ENCODE data around the gene HCRTR1. TPM values are rescaled to one million over a fixed set of nuclear protein-coding genes. Genes with fewer than 3 reads are reported as not detected.

HCRTR1 gene
- total RNA-seq, 1 donor, result not detected

GRCh38 chr1:31625561-31626222, 8.2 kb downstream of the HCRTR1 start:
- Histone ChIP-seq H3K9me3 (ENCODE audit: low read depth, low read length) (no peaks in the 10 kb centered on the region), H3K27me3 (ENCODE audit: insufficient read depth, low read length) (no peaks in the 10 kb centered on the region), H3K4me3 (ENCODE audit: low read length) (no peak overlapping the region), H3K4me1 (ENCODE audit: insufficient read depth, low read length) (no peaks in the 10 kb centered on the region)

GRCh38 chr1:31626223-31627207, 9.0 kb downstream of the HCRTR1 start:
- Histone ChIP-seq H3K27me3 (ENCODE audit: insufficient read depth, low read length) (no peaks in the 10 kb centered on the region), H3K4me1 (ENCODE audit: insufficient read depth, low read length) (no peaks in the 10 kb centered on the region), H3K4me3 (ENCODE audit: low read length) (no peak overlapping the region), H3K9me3 (ENCODE audit: low read depth, low read length) (no peaks in the 10 kb centered on the region)

GRCh38 chr1:31627301-31627929, 9.9 kb downstream of the HCRTR1 start:
- Histone ChIP-seq H3K9me3 (ENCODE audit: low read depth, low read length) (no peaks in the 10 kb centered on the region), H3K27me3 (ENCODE audit: insufficient read depth, low read length) (no peaks in the 10 kb centered on the region), H3K4me1 (ENCODE audit: insufficient read depth, low read length) (no peaks in the 10 kb centered on the region), H3K4me3 (ENCODE audit: low read length) (no peak overlapping the region)

GRCh38 chr1:31627930-31628559, 10.6 kb downstream of the HCRTR1 start:
- no peak overlapping the region for H3K4me3 ChIP-seq (ENCODE audit: low read length)
- no peaks in the 10 kb centered on the region for H3K9me3 ChIP-seq (ENCODE audit: low read depth, low read length)
- H3K27me3 ChIP-seq (ENCODE audit: insufficient read depth, low read length), result no peaks in the 10 kb centered on the region
- H3K4me1 ChIP-seq (ENCODE audit: insufficient read depth, low read length), result no peaks in the 10 kb centered on the region

- H3K4me3 ChIP-seq (ENCODE audit: low read length), result no peak overlapping the region
- H3K27me3 ChIP-seq (ENCODE audit: insufficient read depth, low read length), result no peaks in the 10 kb centered on the region
- no peaks in the 10 kb centered on the region for H3K4me1 ChIP-seq (ENCODE audit: insufficient read depth, low read length)
- no peaks in the 10 kb centered on the region for H3K9me3 ChIP-seq (ENCODE audit: low read depth, low read length)
These were observed 11.6 kb downstream of the HCRTR1 start for GRCh38 chr1:31628931-31629556.

GRCh38 chr1:31632649-31633048, 15.2 kb downstream of the HCRTR1 start:
- Histone ChIP-seq H3K4me3 (ENCODE audit: low read length) (no peak overlapping the region), H3K27me3 (ENCODE audit: insufficient read depth, low read length) (no peaks in the 10 kb centered on the region), H3K4me1 (ENCODE audit: insufficient read depth, low read length) (no peaks in the 10 kb centered on the region), H3K9me3 (ENCODE audit: low read depth, low read length) (no peaks in the 10 kb centered on the region)

GRCh38 chr1:31633117-31633516, 15.6 kb downstream of the HCRTR1 start:
- Histone ChIP-seq H3K27me3 (ENCODE audit: insufficient read depth, low read length) (no peaks in the 10 kb centered on the region), H3K4me1 (ENCODE audit: insufficient read depth, low read length) (peaks cover 4% of the 10 kb centered on the region)

GRCh38 chr1:31637915-31638673, 20.6 kb downstream of the HCRTR1 start:
- H3K27me3 ChIP-seq (ENCODE audit: insufficient read depth, low read length), result no peaks in the 10 kb centered on the region
- H3K9me3 ChIP-seq (ENCODE audit: low read depth, low read length), result no peaks in the 10 kb centered on the region
- H3K4me3 ChIP-seq (ENCODE audit: low read length), result no peak overlapping the region
- H3K4me1 ChIP-seq (ENCODE audit: insufficient read depth, low read length), result peaks cover 41% of the 10 kb centered on the region

More at GRCh38 chr1:31633117-31633516, 15.6 kb downstream of the HCRTR1 start:
- Histone ChIP-seq H3K9me3 (ENCODE audit: low read depth, low read length) (no peaks in the 10 kb centered on the region), H3K4me3 (ENCODE audit: low read length) (no peak overlapping the region)

GRCh38 chr1:31639543-31639942, 22.1 kb downstream of the HCRTR1 start:
- peaks cover 51% of the 10 kb centered on the region for H3K4me1 ChIP-seq (ENCODE audit: insufficient read depth, low read length)
- no peak overlapping the region for H3K4me3 ChIP-seq (ENCODE audit: low read length)
- no peaks in the 10 kb centered on the region for H3K9me3 ChIP-seq (ENCODE audit: low read depth, low read length)
- no peaks in the 10 kb centered on the region for H3K27me3 ChIP-seq (ENCODE audit: insufficient read depth, low read length)

- H3K4me1 ChIP-seq (ENCODE audit: insufficient read depth, low read length), result peaks cover 52% of the 10 kb centered on the region
These were observed 22.7 kb downstream of the HCRTR1 start for GRCh38 chr1:31640179-31640578.

GRCh38 chr1:31640964-31641363, 23.5 kb downstream of the HCRTR1 start:
- Histone ChIP-seq H3K4me1 (ENCODE audit: insufficient read depth, low read length) (peaks cover 60% of the 10 kb centered on the region), H3K4me3 (ENCODE audit: low read length) (no peak overlapping the region), H3K9me3 (ENCODE audit: low read depth, low read length) (no peaks in the 10 kb centered on the region), H3K27me3 (ENCODE audit: insufficient read depth, low read length) (no peaks in the 10 kb centered on the region)

More at GRCh38 chr1:31640179-31640578, 22.7 kb downstream of the HCRTR1 start:
- H3K4me3 ChIP-seq (ENCODE audit: low read length), result no peak overlapping the region
- H3K27me3 ChIP-seq (ENCODE audit: insufficient read depth, low read length), result no peaks in the 10 kb centered on the region
- H3K9me3 ChIP-seq (ENCODE audit: low read depth, low read length), result no peaks in the 10 kb centered on the region

- Histone ChIP-seq H3K4me1 (ENCODE audit: insufficient read depth, low read length) (peaks cover 62% of the 10 kb centered on the region), H3K27me3 (ENCODE audit: insufficient read depth, low read length) (no peaks in the 10 kb centered on the region)
These were observed 24.9 kb downstream of the HCRTR1 start for GRCh38 chr1:31642366-31642765.

GRCh38 chr1:31642897-31643296, 25.4 kb downstream of the HCRTR1 start:
- Histone ChIP-seq H3K27me3 (ENCODE audit: insufficient read depth, low read length) (no peaks in the 10 kb centered on the region), H3K9me3 (ENCODE audit: low read depth, low read length) (no peaks in the 10 kb centered on the region), H3K4me3 (ENCODE audit: low read length) (no peak overlapping the region), H3K4me1 (ENCODE audit: insufficient read depth, low read length) (peaks cover 61% of the 10 kb centered on the region)

More at GRCh38 chr1:31642366-31642765, 24.9 kb downstream of the HCRTR1 start:
- no peak overlapping the region for H3K4me3 ChIP-seq (ENCODE audit: low read length)
- H3K9me3 ChIP-seq (ENCODE audit: low read depth, low read length), result no peaks in the 10 kb centered on the region

All from mononuclear cell (primary cell).